PC-3 (cell line): ENCODE results near the gene GPR45.

Experiments used
- EZH2 ChIP-seq: fragments of 300-600 bp; sonication (generic); IDR thresholded peaks from one replicate; pipeline ENCODE4 v1.6.1; 2017; ENCODE audit warnings: antibody characterized with exemption, mild to moderate bottlenecking, low read length; ENCODE audit not compliant: unreplicated experiment
- EZH2phosphoT487 ChIP-seq: fragments of 300-600 bp; sonication (generic); IDR thresholded peaks from 2 replicates; pipeline ENCODE4 v1.6.1; 2018; ENCODE audit warnings: mild to moderate bottlenecking, antibody characterized with exemption, low read length, borderline replicate concordance
- TF ChIP-seq, protein P1 (sequence below): fragments of 300-600 bp; sonication (generic); conservative IDR thresholded peaks from 2 replicates; pipeline ENCODE4 v1.5.1; 2017; ENCODE audit warnings: antibody characterized with exemption, low read depth, mild to moderate bottlenecking, low read length

DNA sequence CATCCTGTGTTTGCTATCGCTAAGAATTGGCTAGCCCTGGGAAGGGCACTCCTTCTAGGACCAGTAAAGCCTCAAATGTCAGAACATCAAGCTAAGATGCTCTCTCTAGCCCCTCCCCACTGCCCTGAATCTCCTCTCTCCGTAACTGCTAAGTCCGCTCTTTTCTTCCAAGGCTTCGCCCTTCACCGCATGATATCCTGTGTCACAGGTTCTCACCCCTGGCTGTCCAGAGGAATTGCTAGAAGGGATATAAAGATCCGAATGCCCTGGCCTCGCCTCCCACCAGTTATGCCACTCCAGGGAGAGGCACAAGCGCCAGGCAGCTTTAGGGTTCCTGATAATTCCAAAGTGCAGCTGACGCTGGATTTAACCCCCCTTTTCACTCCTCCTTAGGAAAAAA, 17.1 kb upstream of the GPR45 start:
- TF ChIP-seq, protein P1, sequence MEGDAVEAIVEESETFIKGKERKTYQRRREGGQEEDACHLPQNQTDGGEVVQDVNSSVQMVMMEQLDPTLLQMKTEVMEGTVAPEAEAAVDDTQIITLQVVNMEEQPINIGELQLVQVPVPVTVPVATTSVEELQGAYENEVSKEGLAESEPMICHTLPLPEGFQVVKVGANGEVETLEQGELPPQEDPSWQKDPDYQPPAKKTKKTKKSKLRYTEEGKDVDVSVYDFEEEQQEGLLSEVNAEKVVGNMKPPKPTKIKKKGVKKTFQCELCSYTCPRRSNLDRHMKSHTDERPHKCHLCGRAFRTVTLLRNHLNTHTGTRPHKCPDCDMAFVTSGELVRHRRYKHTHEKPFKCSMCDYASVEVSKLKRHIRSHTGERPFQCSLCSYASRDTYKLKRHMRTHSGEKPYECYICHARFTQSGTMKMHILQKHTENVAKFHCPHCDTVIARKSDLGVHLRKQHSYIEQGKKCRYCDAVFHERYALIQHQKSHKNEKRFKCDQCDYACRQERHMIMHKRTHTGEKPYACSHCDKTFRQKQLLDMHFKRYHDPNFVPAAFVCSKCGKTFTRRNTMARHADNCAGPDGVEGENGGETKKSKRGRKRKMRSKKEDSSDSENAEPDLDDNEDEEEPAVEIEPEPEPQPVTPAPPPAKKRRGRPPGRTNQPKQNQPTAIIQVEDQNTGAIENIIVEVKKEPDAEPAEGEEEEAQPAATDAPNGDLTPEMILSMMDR, result no peak
- TF ChIP-seq EZH2, result no peak
- TF ChIP-seq EZH2phosphoT487, result no peak
